Measurements from ENCODE around the gene GSTA2. TPM values are rescaled to one million over a fixed set of nuclear protein-coding genes. Genes with fewer than 3 reads are reported as not detected.
"Not testable (repeated sequence)": the region's sequence is repeated elsewhere in the genome, so short reads cannot be mapped to it uniquely, and the experiment has no call there.

Gene GSTA2
- total RNA-seq, 4 donors from 2014 or later = not detected

- Histone ChIP-seq H3K4me1 (peaks cover 15 to 42% (median 16%) of the 10 kb centered on the region in 3 donors), H3K36me3 (no peaks in the 10 kb centered on the region), H3K4me3 (no peak overlapping the region), H3K27ac (peak overlapping the region; percentile 77 to 86 (median 80)), H3K9me3 (no peaks in the 10 kb centered on the region), H3K27me3 (no peaks in the 10 kb centered on the region)
- intact Hi-C loops (cut with DNase I) = no loop called here
- TF ChIP-seq POLR2A (IDR thresholded peaks at IDR 0.05) = no peak
- TF ChIP-seq, protein P1, sequence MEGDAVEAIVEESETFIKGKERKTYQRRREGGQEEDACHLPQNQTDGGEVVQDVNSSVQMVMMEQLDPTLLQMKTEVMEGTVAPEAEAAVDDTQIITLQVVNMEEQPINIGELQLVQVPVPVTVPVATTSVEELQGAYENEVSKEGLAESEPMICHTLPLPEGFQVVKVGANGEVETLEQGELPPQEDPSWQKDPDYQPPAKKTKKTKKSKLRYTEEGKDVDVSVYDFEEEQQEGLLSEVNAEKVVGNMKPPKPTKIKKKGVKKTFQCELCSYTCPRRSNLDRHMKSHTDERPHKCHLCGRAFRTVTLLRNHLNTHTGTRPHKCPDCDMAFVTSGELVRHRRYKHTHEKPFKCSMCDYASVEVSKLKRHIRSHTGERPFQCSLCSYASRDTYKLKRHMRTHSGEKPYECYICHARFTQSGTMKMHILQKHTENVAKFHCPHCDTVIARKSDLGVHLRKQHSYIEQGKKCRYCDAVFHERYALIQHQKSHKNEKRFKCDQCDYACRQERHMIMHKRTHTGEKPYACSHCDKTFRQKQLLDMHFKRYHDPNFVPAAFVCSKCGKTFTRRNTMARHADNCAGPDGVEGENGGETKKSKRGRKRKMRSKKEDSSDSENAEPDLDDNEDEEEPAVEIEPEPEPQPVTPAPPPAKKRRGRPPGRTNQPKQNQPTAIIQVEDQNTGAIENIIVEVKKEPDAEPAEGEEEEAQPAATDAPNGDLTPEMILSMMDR (IDR thresholded peaks at IDR 0.05) = peak in 5 of 6 experiments; percentile 24 to 60 (median 35)
- DNase-seq = no peak
- 65 to 74% methylated on average over 13 of the region's 13 CpGs for WGBS, 2 donors
Measured at GRCh38 chr6:52724406-52725121, 38.7 kb downstream of the GSTA2 start.

DNA sequence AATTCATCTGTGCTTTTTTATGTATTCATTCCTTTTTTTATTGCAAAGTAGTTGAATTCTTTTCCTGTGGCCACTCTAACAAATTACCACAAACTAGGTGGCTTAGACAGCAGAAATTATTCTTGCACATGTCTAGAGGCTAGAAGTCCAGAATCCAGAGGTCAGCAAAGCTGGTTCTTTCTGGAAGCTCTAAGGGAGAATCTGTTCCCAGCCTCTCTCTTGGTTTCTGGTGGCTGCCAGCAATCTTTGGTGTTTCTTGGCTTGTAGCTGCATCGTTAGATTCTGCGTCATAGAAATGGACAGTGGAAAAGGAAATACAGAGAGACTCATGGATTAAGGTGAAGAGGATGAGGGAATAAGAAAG, 39.3 kb downstream of the GSTA2 start:
- Histone ChIP-seq H3K4me1 (peaks cover 15 to 42% (median 17%) of the 10 kb centered on the region in 3 donors), H3K9me3 (no peaks in the 10 kb centered on the region), H3K36me3 (no peaks in the 10 kb centered on the region), H3K4me3 (no peak overlapping the region), H3K27me3 (no peaks in the 10 kb centered on the region), H3K27ac (peak overlapping the region; percentile 77 to 86 (median 80))
- no peak for TF ChIP-seq POLR2A (IDR thresholded peaks at IDR 0.05)
- TF ChIP-seq, protein P1 (IDR thresholded peaks at IDR 0.05) = no peak
- no peak for DNase-seq
- intact Hi-C loops (cut with DNase I) = no loop called here
- 33 to 45% methylated on average over 2 of the region's 2 CpGs for WGBS, 2 donors

DNA sequence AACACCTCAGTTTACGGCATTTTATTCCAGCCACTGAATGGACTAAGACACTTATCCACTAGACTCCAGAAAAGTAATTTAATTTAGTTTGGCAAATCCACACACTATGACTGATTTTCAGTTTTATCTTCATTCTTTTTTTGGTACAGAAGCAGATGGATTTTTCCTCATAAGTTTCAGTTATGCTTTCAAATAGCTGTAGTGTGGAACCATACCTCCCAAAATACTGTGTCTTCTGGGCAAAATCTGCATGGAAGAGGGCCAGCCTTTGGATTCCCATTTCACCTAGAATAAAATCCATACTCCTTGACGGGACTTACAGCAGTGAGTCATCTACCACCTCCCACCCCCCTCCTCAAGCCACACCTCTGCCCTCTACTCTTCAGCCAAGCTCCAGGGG, 43.0 kb downstream of the GSTA2 start:
- peaks cover 15 to 32% (median 15%) of the 10 kb centered on the region in 3 donors for H3K4me1 ChIP-seq
- no peak overlapping the region for H3K4me3 ChIP-seq
- WGBS, 2 donors = 57 to 69% methylated on average over 2 of the region's 2 CpGs
- no peak for DNase-seq
- H3K9me3 ChIP-seq = no peaks in the 10 kb centered on the region
- intact Hi-C loops (cut with DNase I) = no loop called here
- TF ChIP-seq POLR2A (IDR thresholded peaks at IDR 0.05) = no peak
- TF ChIP-seq, protein P1 (IDR thresholded peaks at IDR 0.05) = no peak
- no peaks in the 10 kb centered on the region for H3K27me3 ChIP-seq
- no peak overlapping the region for H3K27ac ChIP-seq
- H3K36me3 ChIP-seq = no peaks in the 10 kb centered on the region

- DNase-seq = no peak
Measured at GRCh38 chr6:52718550-52718949, 44.7 kb downstream of the GSTA2 start.

DNA sequence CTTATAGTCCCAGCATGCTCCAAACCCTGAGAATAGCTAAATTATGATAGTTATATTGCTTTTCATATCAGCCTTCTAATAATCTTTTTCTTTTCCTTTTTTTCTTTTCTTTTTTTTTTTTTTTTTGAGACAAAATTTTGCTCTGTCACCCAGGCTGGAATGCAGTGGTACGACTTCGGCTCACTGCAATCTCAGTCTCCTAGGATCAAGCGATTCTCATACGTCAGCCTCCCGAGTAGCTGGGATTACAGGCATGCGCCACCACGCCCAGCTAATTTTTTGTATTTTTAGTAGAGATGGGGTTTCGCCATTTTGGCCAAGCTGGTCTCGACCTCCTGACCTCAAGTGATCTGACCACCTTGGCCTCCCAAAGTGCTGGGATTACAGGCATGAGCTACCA, 48.5 kb downstream of the GSTA2 start:
- 84 to 86% methylated on average over 9 of the region's 9 CpGs for WGBS, 2 donors
- H3K4me3 ChIP-seq; H3K27me3 ChIP-seq; H3K9me3 ChIP-seq; H3K36me3 ChIP-seq; intact Hi-C loops (cut with DNase I); H3K27ac ChIP-seq; DNase-seq; H3K4me1 ChIP-seq: not testable (repeated sequence)

More at GRCh38 chr6:52718550-52718949, 44.7 kb downstream of the GSTA2 start:
- TF ChIP-seq POLR2A (IDR thresholded peaks at IDR 0.05) = no peak
- TF ChIP-seq, protein P1 (IDR thresholded peaks at IDR 0.05) = no peak
- Histone ChIP-seq H3K4me1 (peaks cover 3 to 14% (median 4%) of the 10 kb centered on the region in 3 donors), H3K4me3 (no peak overlapping the region), H3K36me3 (no peaks in the 10 kb centered on the region), H3K27ac (no peak overlapping the region), H3K27me3 (no peaks in the 10 kb centered on the region), H3K9me3 (no peaks in the 10 kb centered on the region)
- intact Hi-C loops (cut with DNase I) = no loop called here

All from esophagus squamous epithelium (tissue), 5 donors.